SK-N-SH (cell line): ENCODE data around the gene DNAJC18. TPM values are rescaled to one million over a fixed set of nuclear protein-coding genes. Genes with fewer than 3 reads are reported as not detected.
A peak's percentile ranks its signal among the peaks of the same experiment; 100 is the strongest.
"Not testable (repeated sequence)": the region's sequence is repeated elsewhere in the genome, so short reads cannot be mapped to it uniquely, and the experiment has no call there.

Source experiments
- CTCF ChIA-PET: fragments of 300-600, 350-600 bp; formaldehyde crosslinking; extraction: SDS; loops from one replicate; lab custom pipeline; 2021; lab: Yijun Ruan, JAX
- POLR2A ChIA-PET: fragments of 350-600 bp; sonication (Branson Sonifier 250); formaldehyde crosslinking; extraction: SDS; loops from one replicate; lab custom pipeline; 2020; ENCODE audit warnings: antibody characterized with exemption, inconsistent platforms; lab: Yijun Ruan, JAX
- DNase-seq: peaks from one replicate; pipeline ENCODE4 v3.0.0; 2012
- H2AFZ ChIP-seq: fragments of 200-600 bp; sonication (generic); 2 replicates; pipeline ENCODE4 v1.8.1; 2016; ENCODE audit warnings: antibody characterized with exemption, mild to moderate bottlenecking, low read depth
- H3F3A ChIP-seq: fragments of 200-600 bp; sonication (generic); replicated peaks from 2 replicates; pipeline ENCODE3; 2016; ENCODE audit warnings: antibody characterized with exemption, mild to moderate bottlenecking; ENCODE audit not compliant: insufficient read depth
- H3K27ac ChIP-seq, 2 experiments: fragments of 200-500 bp in 1 of 2; fragments of 200-600 bp in 1 of 2; sonication (Bioruptor generic) in 1 of 2; sonication (generic), shearing (Covaris generic) in 1 of 2; 2 replicates each; pipeline versions ENCODE4 v1.5.1 to v1.6.1; 2014 to 2016; ENCODE audit warnings: low read depth in 2 of 2, inconsistent platforms in 1 of 2, low read length in 1 of 2, mild to moderate bottlenecking in 1 of 2, mixed read lengths in 1 of 2
- H3K27me3 ChIP-seq: fragments of 200-600 bp; sonication (generic), shearing (Covaris generic); 2 replicates; pipeline ENCODE4 v1.6.1; 2016; ENCODE audit warnings: mixed run types; ENCODE audit not compliant: insufficient read depth
- H3K36me3 ChIP-seq, 2 experiments: fragments of 200-500 bp in 1 of 2; fragments of 200-600 bp in 1 of 2; sonication (Bioruptor generic) in 1 of 2; sonication (generic) in 1 of 2; replicated peaks in 1 of 2; 2 replicates each; pipeline versions ENCODE3 to v1.5.1; 2014 to 2016; ENCODE audit warnings: low read length in 1 of 2, mild to moderate bottlenecking in 1 of 2; ENCODE audit not compliant: insufficient read depth in 2 of 2, control insufficient read depth in 1 of 2
- H3K4me1 ChIP-seq, 2 experiments: fragments of 200-500 bp in 1 of 2; fragments of 200-600 bp in 1 of 2; sonication (Bioruptor generic) in 1 of 2; sonication (generic), shearing (Covaris generic) in 1 of 2; 2 replicates each; pipeline versions ENCODE4 v1.5.1 to v1.6.1; 2014 to 2016; ENCODE audit warnings: low read depth in 1 of 2, low read length in 1 of 2, mixed run types in 1 of 2; ENCODE audit not compliant: insufficient read depth in 2 of 2, control insufficient read depth in 1 of 2
- H3K4me2 ChIP-seq: fragments of 200-600 bp; sonication (generic), shearing (Covaris generic); 2 replicates; pipeline ENCODE4 v1.6.1; 2017; ENCODE audit warnings: mixed run types
- H3K4me3 ChIP-seq, 2 experiments: fragments of 200-500 bp in 1 of 2; fragments of 200-600 bp in 1 of 2; sonication (Bioruptor generic) in 1 of 2; sonication (generic), shearing (Covaris generic) in 1 of 2; 2 replicates each; pipeline versions ENCODE4 v1.5.1 to v1.8.1; 2014 to 2016; ENCODE audit warnings: low read depth in 2 of 2, inconsistent platforms in 1 of 2, low read length in 1 of 2, mild to moderate bottlenecking in 1 of 2, mixed read lengths in 1 of 2, moderate library complexity in 1 of 2
- H3K79me2 ChIP-seq: fragments of 200-600 bp; sonication (generic); 2 replicates; pipeline ENCODE4 v1.8.1; 2017; ENCODE audit warnings: mild to moderate bottlenecking; ENCODE audit not compliant: insufficient read depth
- H3K9ac ChIP-seq: fragments of 200-600 bp; sonication (generic); 2 replicates; pipeline ENCODE4 v1.6.1; 2017; ENCODE audit warnings: mixed run types
- H3K9me2 ChIP-seq: fragments of 200-600 bp; sonication (generic); 2 replicates; pipeline ENCODE4 v1.6.1; 2017; ENCODE audit warnings: mixed run types
- H3K9me3 ChIP-seq: fragments of 200-600 bp; sonication (generic); 2 replicates; pipeline ENCODE4 v1.6.1; 2017; ENCODE audit warnings: mixed run types, mild to moderate bottlenecking, moderate library complexity
- H4K20me1 ChIP-seq: fragments of 200-600 bp; sonication (generic); 2 replicates; pipeline ENCODE4 v1.6.1; 2017; ENCODE audit warnings: mild to moderate bottlenecking, mixed run types; ENCODE audit not compliant: insufficient read depth
- CTCF ChIP-seq: fragments of 200-600 bp; sonication (generic); IDR thresholded peaks from 2 replicates; pipeline ENCODE4 v1.6.1; 2017; ENCODE audit warnings: antibody characterized with exemption, mild to moderate bottlenecking, moderate library complexity
- ELF1 ChIP-seq: IDR thresholded peaks from 2 replicates; pipeline ENCODE4 v1.4.0; 2012
- FOSL2 ChIP-seq: IDR thresholded peaks from 2 replicates; pipeline ENCODE4 v1.4.0; 2012; ENCODE audit warnings: low read depth, mild to moderate bottlenecking, moderate library complexity, borderline replicate concordance
- FOXJ3 ChIP-seq: sonication (generic); formaldehyde crosslinking; IDR thresholded peaks from 2 replicates; pipeline ENCODE4 v1.5.1; 2020; ENCODE audit warnings: mild to moderate bottlenecking, missing genetic modification reagents
- FOXM1 ChIP-seq: IDR thresholded peaks from 2 replicates; pipeline ENCODE4 v1.4.0; 2012; ENCODE audit warnings: low read depth, mild to moderate bottlenecking
- GABPA ChIP-seq: IDR thresholded peaks from 2 replicates; pipeline ENCODE4 v1.4.0; 2012; ENCODE audit warnings: low read depth, mild to moderate bottlenecking
- JUND ChIP-seq: IDR thresholded peaks from 2 replicates; pipeline ENCODE4 v1.4.0; 2012
- MEF2A ChIP-seq: IDR thresholded peaks from 2 replicates; pipeline ENCODE4 v1.4.0; 2012; ENCODE audit warnings: low read depth, borderline replicate concordance
- MXI1 ChIP-seq: IDR thresholded peaks from 2 replicates; pipeline ENCODE4 v1.6.1; 2012; ENCODE audit warnings: mild to moderate bottlenecking, low read depth, low read length, improper control_type of control experiment
- NFIC ChIP-seq: IDR thresholded peaks from 2 replicates; pipeline ENCODE4 v1.4.0; 2012; ENCODE audit warnings: borderline replicate concordance
- POLR2AphosphoS5 ChIP-seq: IDR thresholded peaks from 2 replicates; pipeline ENCODE4 v1.6.1; 2012; ENCODE audit warnings: low read depth, low read length
- RAD21 ChIP-seq: IDR thresholded peaks from 2 replicates; pipeline ENCODE4 v1.6.1; 2012; ENCODE audit warnings: mild to moderate bottlenecking, low read length
- REST ChIP-seq: IDR thresholded peaks from 2 replicates; pipeline ENCODE4 v1.6.1; 2012; ENCODE audit warnings: mild to moderate bottlenecking, low read depth, low read length, moderate library complexity
- RFX5 ChIP-seq: IDR thresholded peaks from 2 replicates; pipeline ENCODE4 v1.6.1; 2012; ENCODE audit warnings: mild to moderate bottlenecking, improper control_type of control experiment, low read length
- SIN3A ChIP-seq: IDR thresholded peaks from 2 replicates; pipeline ENCODE4 v1.6.1; 2012; ENCODE audit warnings: low read depth, mild to moderate bottlenecking, low read length, moderate library complexity, borderline replicate concordance
- SMC3 ChIP-seq: IDR thresholded peaks from 2 replicates; pipeline ENCODE4 v1.6.1; 2012; ENCODE audit warnings: low read depth, low read length, improper control_type of control experiment
- TAF1 ChIP-seq: IDR thresholded peaks from 2 replicates; pipeline ENCODE4 v1.6.1; 2012; ENCODE audit warnings: low read depth, mild to moderate bottlenecking, low read length, moderate library complexity, borderline replicate concordance
- USF2 ChIP-seq: fragments of 150-350 bp; IDR thresholded peaks from 2 replicates; pipeline ENCODE4 v1.6.1; 2017; ENCODE audit warnings: antibody characterized with exemption, low read length, low read depth, borderline replicate concordance
- YY1 ChIP-seq: IDR thresholded peaks from 2 replicates; pipeline ENCODE4 v1.4.0; 2012; ENCODE audit warnings: low read depth, mild to moderate bottlenecking
- ZBTB33 ChIP-seq: IDR thresholded peaks from 2 replicates; pipeline ENCODE4 v1.4.0; 2012; ENCODE audit warnings: low read depth, borderline replicate concordance
- WGBS: methylation state at CpG from one replicate; pipeline ENCODE4 v1.1.6; 2017; ENCODE audit warnings: low lambda C conversion rate; 5-methylcytosine and 5-hydroxymethylcytosine counted together
- polyA plus RNA-seq, 3 experiments: library from polyadenylated mRNA; depleted of rRNA; stranded (reverse); fragments of >200 nt; gene quantifications; 2 replicates each; pipeline ENCODE4 v1.2.3, GENCODE V29; 2012

DNAJC18 gene
- polyA plus RNA-seq, 1 of the 3 experiments (the other 2 are of a cell fraction) = 7.4 TPM

GRCh38 chr5:139443831-139444453 lies 4.6 kb upstream of the DNAJC18 start (continued):
- TF ChIP-seq REST = no peak
- TF ChIP-seq ZBTB33 = peak; percentile 79
- no peak for TF ChIP-seq RAD21
- peak; percentile 79; the same call in 1 of the 2 replicates for TF ChIP-seq SIN3A
- no peak for TF ChIP-seq SMC3
- TF ChIP-seq CTCF = no peak
- no peak for TF ChIP-seq RFX5
- peak; percentile 54; the same call in 1 of the 2 replicates for TF ChIP-seq YY1
- TF ChIP-seq MEF2A = peak; percentile 93
- TF ChIP-seq GABPA = no peak
- TF ChIP-seq FOXM1 = peak; percentile 64; the same call in 1 of the 2 replicates
- no peak for TF ChIP-seq ELF1
- TF ChIP-seq FOSL2 = peak; percentile 86; the same call in 1 of the 2 replicates
- peak; percentile 95 for TF ChIP-seq JUND
- no peak for TF ChIP-seq FOXJ3
- peak; percentile 75; the same call in 1 of the 2 replicates for TF ChIP-seq POLR2AphosphoS5
- peak; percentile 78 for TF ChIP-seq NFIC
- TF ChIP-seq TAF1 = no peak; the same call in 1 of the 2 replicates
- TF ChIP-seq USF2 = no peak
- TF ChIP-seq MXI1 = 0 out of 2 replicates have a peak, but pooled peaks have one; percentile 27
- TF ChIP-seq, all 33 proteins: peak for 15

GRCh38 chr5:139440416-139440815 lies 1.1 kb upstream of the DNAJC18 start:
- H4K20me1 ChIP-seq, H3K4me3 ChIP-seq, H3K4me2 ChIP-seq, H2AFZ ChIP-seq, H3K79me2 ChIP-seq, H3K36me3 ChIP-seq, H3K27me3 ChIP-seq, H3K27ac ChIP-seq, POLR2A ChIA-PET, H3K9me2 ChIP-seq, H3K9ac ChIP-seq, H3K9me3 ChIP-seq, DNase-seq: not testable (repeated sequence)
- CTCF ChIA-PET = interaction anchor here (1.0 kb wide), 1 partner anchor 73 kb away, joined by 4 read pairs; no protein-coding TSS in a partner anchor
- 93% methylated on average over 16 of the region's 17 CpGs for WGBS
- H3K4me1 ChIP-seq = peaks cover 10 to 22% of the 10 kb centered on the region in 2 experiments; a peak in 3 of 4 replicates
- H3F3A ChIP-seq = peaks cover 22% of the 10 kb centered on the region
